Retinal pigment epithelial cell (primary cell): Measurements from ENCODE around the gene STK38L.

Source experiments
- DNase-seq: peaks from one replicate; pipeline ENCODE4 v3.0.0-alpha.2; 2010; ENCODE audit warnings: low read depth
- H3K4me3 ChIP-seq: 2 replicates; pipeline ENCODE4 v1.5.1; 2011; ENCODE audit warnings: mild to moderate bottlenecking, low read length, control low read depth, moderate library complexity
- TF ChIP-seq, protein P1 (sequence below): conservative IDR thresholded peaks from 2 replicates; pipeline ENCODE4 v1.5.1; 2011; ENCODE audit warnings: low read depth, low read length, control low read depth, inconsistent platforms

The STK38L gene

DNA sequence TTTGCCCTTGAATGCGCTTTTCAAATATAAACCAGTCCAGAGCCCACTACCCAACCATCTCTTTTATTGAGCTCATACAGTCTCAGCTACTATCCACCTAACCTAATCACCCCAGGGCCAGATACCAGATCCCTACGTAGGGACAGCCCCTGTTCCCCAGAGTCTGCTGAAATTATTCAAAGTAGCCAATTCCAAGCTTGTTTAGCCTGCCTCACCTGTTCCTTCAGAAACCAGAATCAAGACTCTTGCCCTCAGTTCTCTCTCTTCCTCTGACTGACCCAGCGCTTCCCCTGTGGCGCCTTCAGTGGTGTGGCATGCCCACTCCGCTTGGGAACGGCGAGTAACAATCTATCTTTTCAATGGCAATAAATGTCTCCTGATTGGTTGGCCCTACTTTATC is 107.4 kb downstream of the STK38L start:
- no peak for DNase-seq
- no peak overlapping the region for H3K4me3 ChIP-seq
- TF ChIP-seq, protein P1, sequence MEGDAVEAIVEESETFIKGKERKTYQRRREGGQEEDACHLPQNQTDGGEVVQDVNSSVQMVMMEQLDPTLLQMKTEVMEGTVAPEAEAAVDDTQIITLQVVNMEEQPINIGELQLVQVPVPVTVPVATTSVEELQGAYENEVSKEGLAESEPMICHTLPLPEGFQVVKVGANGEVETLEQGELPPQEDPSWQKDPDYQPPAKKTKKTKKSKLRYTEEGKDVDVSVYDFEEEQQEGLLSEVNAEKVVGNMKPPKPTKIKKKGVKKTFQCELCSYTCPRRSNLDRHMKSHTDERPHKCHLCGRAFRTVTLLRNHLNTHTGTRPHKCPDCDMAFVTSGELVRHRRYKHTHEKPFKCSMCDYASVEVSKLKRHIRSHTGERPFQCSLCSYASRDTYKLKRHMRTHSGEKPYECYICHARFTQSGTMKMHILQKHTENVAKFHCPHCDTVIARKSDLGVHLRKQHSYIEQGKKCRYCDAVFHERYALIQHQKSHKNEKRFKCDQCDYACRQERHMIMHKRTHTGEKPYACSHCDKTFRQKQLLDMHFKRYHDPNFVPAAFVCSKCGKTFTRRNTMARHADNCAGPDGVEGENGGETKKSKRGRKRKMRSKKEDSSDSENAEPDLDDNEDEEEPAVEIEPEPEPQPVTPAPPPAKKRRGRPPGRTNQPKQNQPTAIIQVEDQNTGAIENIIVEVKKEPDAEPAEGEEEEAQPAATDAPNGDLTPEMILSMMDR = no peak

DNA sequence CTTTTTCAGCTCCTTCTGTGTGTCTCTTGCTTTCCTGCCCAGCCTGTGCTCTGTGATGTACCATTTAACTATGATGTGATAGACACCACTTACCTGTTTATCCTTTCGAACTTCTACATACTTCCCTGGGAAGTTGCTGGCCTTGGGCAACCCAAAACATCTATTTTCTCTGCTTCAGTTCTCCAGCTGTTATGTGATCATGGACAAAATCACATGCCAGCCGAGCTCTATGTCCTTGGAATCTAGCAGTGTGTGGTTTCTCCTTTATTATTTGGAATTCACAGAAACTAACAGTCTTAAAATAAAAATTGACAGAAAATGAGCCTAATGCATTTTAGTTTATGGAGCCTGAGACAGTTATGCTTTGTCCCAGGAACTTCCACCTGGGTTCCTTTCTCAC is 111.4 kb downstream of the STK38L start:
- TF ChIP-seq, protein P1 = no peak
- DNase-seq = no peak
- H3K4me3 ChIP-seq = no peak overlapping the region

DNA sequence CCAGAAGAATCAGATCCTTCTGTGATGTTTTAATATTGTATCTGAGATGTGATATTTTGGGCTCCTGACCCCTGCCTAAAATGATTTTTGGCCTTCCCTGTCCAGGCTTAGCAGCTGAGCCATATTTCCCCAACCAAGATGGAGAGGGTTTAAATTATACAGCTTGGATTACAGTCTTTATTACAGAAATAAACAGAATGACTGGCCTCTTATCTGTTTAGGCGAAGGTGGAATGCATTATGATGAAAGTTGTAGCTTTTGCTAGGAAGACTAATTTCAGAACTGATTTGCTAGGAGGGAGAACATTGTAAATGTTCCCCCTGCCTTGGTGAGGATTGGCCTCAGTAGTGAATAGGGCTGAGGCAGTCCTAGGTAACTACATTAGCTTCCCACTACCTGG is 111.9 kb downstream of the STK38L start:
- TF ChIP-seq, protein P1 = no peak
- no peak for DNase-seq
- H3K4me3 ChIP-seq = no peak overlapping the region

DNA sequence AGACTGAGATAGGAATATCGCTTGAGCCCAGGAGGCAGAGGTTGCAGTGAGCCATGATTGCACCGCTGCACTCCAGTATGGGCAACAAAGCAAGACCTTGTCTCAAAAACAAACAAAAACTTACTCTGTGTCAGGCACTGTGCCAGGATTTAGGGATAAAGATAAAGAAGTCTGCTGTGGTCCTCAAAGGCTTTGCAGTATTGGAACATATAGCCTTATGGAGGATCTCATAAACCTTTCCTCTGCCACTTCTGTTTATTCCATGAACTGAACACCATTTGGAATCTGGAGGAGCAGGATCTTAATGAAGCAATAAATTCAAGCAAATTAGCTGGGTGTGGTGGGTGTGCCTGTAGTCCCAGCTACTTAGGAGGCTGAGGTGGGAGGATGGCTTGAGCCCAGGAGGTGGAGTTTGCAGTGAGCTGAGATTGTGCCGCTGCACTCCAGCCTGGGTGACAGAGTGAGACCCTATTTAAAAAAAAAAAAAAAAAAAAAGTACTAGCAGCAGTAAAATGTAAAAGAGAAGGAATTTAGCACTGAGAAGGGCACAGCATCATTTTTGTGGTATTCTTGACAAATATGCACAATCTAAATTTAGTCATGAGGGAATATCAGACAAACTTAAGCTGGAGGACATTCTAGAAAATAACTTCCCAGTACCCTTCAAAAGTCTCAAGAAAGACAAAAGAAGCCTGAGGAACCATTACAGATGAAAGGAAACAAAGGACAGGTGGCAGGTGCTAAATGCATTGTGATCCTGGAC is 115.7 kb downstream of the STK38L start:
- no peak for DNase-seq
- TF ChIP-seq, protein P1 = no peak
- H3K4me3 ChIP-seq = no peak overlapping the region

DNA sequence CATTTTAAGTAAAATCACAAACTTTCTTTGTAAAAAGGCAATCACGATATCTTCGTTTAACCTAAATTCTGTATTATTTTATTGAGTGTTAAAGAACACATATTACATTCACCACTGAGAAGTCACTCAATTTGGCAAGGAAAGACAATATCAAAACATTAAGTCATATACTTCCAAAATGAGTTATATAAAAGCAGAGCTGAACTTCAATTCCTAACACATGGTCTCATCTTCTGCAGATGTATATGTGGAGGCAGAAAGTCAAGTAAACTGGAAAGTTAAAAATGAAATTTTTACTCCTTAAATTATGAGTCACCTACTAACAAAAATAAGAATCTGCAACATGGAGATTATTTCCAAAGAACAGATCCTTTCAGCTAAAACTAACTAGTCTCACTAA is 117.3 kb downstream of the STK38L start:
- no peak for DNase-seq
- no peak overlapping the region for H3K4me3 ChIP-seq
- TF ChIP-seq, protein P1 = no peak

DNA sequence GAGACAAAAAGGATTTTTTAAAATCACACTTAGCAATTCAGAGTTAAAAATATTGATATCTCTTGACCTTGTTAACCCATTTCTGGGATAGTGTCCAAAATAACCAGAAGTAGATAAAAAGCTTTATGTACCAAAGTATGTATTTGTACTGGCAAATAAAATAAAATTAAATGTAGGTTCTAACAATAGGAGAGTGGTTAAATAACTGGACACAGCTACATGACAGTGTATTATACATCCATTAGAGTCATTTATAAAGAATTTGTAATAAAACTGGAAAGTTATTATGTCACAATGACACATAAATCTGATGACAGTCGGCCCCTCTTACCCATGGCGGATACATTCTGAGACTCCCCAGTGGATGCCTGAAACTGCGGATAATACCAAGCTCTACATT is 122.5 kb downstream of the STK38L start:
- no peak for DNase-seq

DNA sequence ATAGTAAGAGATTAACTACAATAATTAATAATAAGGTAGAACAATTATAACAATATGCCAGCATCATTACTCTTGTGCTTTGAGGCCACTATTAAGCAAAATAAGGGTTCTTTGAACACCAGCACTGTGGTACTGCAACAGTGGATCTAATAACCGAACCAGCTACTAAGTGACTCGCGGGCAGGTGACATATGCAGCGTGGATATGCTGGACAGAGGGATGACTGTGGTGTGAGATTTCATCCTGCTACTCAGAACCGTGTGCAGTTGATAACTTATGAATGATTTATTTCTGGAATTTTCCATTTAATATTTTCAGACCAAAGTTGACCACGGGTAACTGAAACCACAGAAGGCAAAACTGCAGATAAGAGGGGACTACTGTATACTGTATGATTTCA is 123.0 kb downstream of the STK38L start:
- DNase-seq = no peak
- TF ChIP-seq, protein P1 = no peak
- no peak overlapping the region for H3K4me3 ChIP-seq

More for the DNA sequence above, 122.5 kb downstream of the STK38L start:
- TF ChIP-seq, protein P1 = no peak
- H3K4me3 ChIP-seq = no peak overlapping the region
